Measurements from ENCODE around the gene EEF1A1.
"Not testable (repeated sequence)": the region's sequence is repeated elsewhere in the genome, so short reads cannot be mapped to it uniquely, and the experiment has no call there.

EEF1A1 gene

GRCh38 chr6:73534628-73535027 is 13.8 kb upstream of the EEF1A1 start:
- DNase-seq: no peak

- no peak for DNase-seq
Measured at GRCh38 chr6:73532293-73532692, 11.5 kb upstream of the EEF1A1 start.

- DNase-seq: no peak
Measured at GRCh38 chr6:73528897-73529296, 8.1 kb upstream of the EEF1A1 start.

- no peak for DNase-seq
Measured at GRCh38 chr6:73525546-73526330, 4.9 kb upstream of the EEF1A1 start.

- DNase-seq: no peak
Measured at GRCh38 chr6:73523434-73524123, 2.7 kb upstream of the EEF1A1 start.

GRCh38 chr6:73521351-73521985 is 636 bp upstream of the EEF1A1 start:
- peak; percentile 75 to 83 for DNase-seq

- peak; percentile 26 to 64 for DNase-seq
Measured at GRCh38 chr6:73519926-73520687, 725 bp downstream of the EEF1A1 start.

- DNase-seq: not testable (repeated sequence)
Measured at GRCh38 chr6:73518982-73519881, 1.6 kb downstream of the EEF1A1 start.

GRCh38 chr6:73518100-73518981 is 2.5 kb downstream of the EEF1A1 start:
- DNase-seq: peak in 1 of 2 experiments; percentile 16

GRCh38 chr6:73516514-73517489 is 4.0 kb downstream of the EEF1A1 start:
- no peak for DNase-seq

- no peak for DNase-seq
Measured at GRCh38 chr6:73515204-73515655, 5.6 kb downstream of the EEF1A1 start.

- no peak for DNase-seq
Measured at GRCh38 chr6:73514746-73515110, 6.1 kb downstream of the EEF1A1 start.

- DNase-seq: no peak
Measured at GRCh38 chr6:73513496-73513854, 7.4 kb downstream of the EEF1A1 start.

GRCh38 chr6:73511796-73512195 is 9.0 kb downstream of the EEF1A1 start:
- no peak for DNase-seq

GRCh38 chr6:73509851-73510250 is 11.0 kb downstream of the EEF1A1 start:
- no peak for DNase-seq

- no peak for DNase-seq
Measured at GRCh38 chr6:73508776-73509175, 12.1 kb downstream of the EEF1A1 start.

GRCh38 chr6:73506246-73506645 is 14.6 kb downstream of the EEF1A1 start:
- no peak for DNase-seq

GRCh38 chr6:73505705-73506104 is 15.1 kb downstream of the EEF1A1 start:
- not testable (repeated sequence) for DNase-seq

GRCh38 chr6:73505142-73505541 is 15.7 kb downstream of the EEF1A1 start:
- DNase-seq: no peak

- no peak for DNase-seq
Measured at GRCh38 chr6:73504160-73504559, 16.7 kb downstream of the EEF1A1 start.
